Measurements from ENCODE around the gene DNAH5. TPM values are rescaled to one million over a fixed set of nuclear protein-coding genes. Genes with fewer than 3 reads are reported as not detected.

DNAH5 gene
- polyA plus RNA-seq, 3 donors: 1.1 to 3.2 (median 1.2) TPM

GRCh38 chr5:13662626-13663025, 281.9 kb downstream of the DNAH5 start:
- DNase-seq (ENCODE audit: extremely low read depth in 1 of 11, low read depth in 9 of 11, low spot score in 4 of 11): no peak

GRCh38 chr5:13661272-13661671, 283.2 kb downstream of the DNAH5 start:
- no peak for DNase-seq (ENCODE audit: extremely low read depth in 1 of 11, low read depth in 9 of 11, low spot score in 4 of 11)

- no peak for DNase-seq (ENCODE audit: extremely low read depth in 1 of 11, low read depth in 9 of 11, low spot score in 4 of 11)
These were observed 284.4 kb downstream of the DNAH5 start for GRCh38 chr5:13660072-13660471.

- no peak for DNase-seq (ENCODE audit: extremely low read depth in 1 of 11, low read depth in 9 of 11, low spot score in 4 of 11)
These were observed 285.1 kb downstream of the DNAH5 start for GRCh38 chr5:13659391-13659790.

GRCh38 chr5:13658761-13659160, 285.7 kb downstream of the DNAH5 start:
- no peak for DNase-seq (ENCODE audit: extremely low read depth in 1 of 11, low read depth in 9 of 11, low spot score in 4 of 11)

- no peak for DNase-seq (ENCODE audit: extremely low read depth in 1 of 11, low read depth in 9 of 11, low spot score in 4 of 11)
These were observed 286.3 kb downstream of the DNAH5 start for GRCh38 chr5:13658152-13658551.

- no peak for DNase-seq (ENCODE audit: extremely low read depth in 1 of 11, low read depth in 9 of 11, low spot score in 4 of 11)
These were observed 290.8 kb downstream of the DNAH5 start for GRCh38 chr5:13653709-13654108.

GRCh38 chr5:13649656-13650055, 294.8 kb downstream of the DNAH5 start:
- DNase-seq (ENCODE audit: extremely low read depth in 1 of 11, low read depth in 9 of 11, low spot score in 4 of 11): no peak

GRCh38 chr5:13648822-13649221, 295.7 kb downstream of the DNAH5 start:
- DNase-seq (ENCODE audit: extremely low read depth in 1 of 11, low read depth in 9 of 11, low spot score in 4 of 11): no peak

- no peak for DNase-seq (ENCODE audit: extremely low read depth in 1 of 11, low read depth in 9 of 11, low spot score in 4 of 11)
These were observed 300.8 kb downstream of the DNAH5 start for GRCh38 chr5:13643734-13644133.

- DNase-seq (ENCODE audit: extremely low read depth in 1 of 11, low read depth in 9 of 11, low spot score in 4 of 11): no peak
These were observed 301.3 kb downstream of the DNAH5 start for GRCh38 chr5:13643196-13643595.

Other genes with a start within 250 kb of the DNAH5 start
- gene TRIO, start 198.7 kb upstream of the DNAH5 start, polyA plus RNA-seq (ENCODE audit: insufficient read length in 3 of 3): 100 to 1,000 TPM; 104 to 124 (median 116) TPM